Parathyroid adenoma (tissue), 2 donors: ENCODE results near the gene ATXN7L3.

Experiments used
- H2AFZ ChIP-seq: fragments of 300-600 bp; sonication (generic); one replicate; pipeline ENCODE4 v1.7.0; 2017; ENCODE audit warnings: antibody characterized with exemption, mild to moderate bottlenecking
- H3K27ac ChIP-seq: fragments of 300-600 bp; sonication (generic); one replicate; pipeline ENCODE4 v1.7.0; 2017
- H3K27me3 ChIP-seq: fragments of 300-600 bp; sonication (generic); one replicate; pipeline ENCODE4 v1.7.0; 2017; ENCODE audit warnings: low read length; ENCODE audit not compliant: control insufficient read depth, insufficient read depth
- H3K36me3 ChIP-seq: fragments of 300-600 bp; sonication (generic); one replicate; pipeline ENCODE4 v1.7.0; 2017; ENCODE audit warnings: low read length; ENCODE audit not compliant: control insufficient read depth, insufficient read depth
- H3K4me1 ChIP-seq: fragments of 300-600 bp; sonication (generic); one replicate; pipeline ENCODE4 v1.7.0; 2017; ENCODE audit warnings: control low read depth
- H3K4me2 ChIP-seq: fragments of 300-600 bp; sonication (generic); one replicate; pipeline ENCODE4 v1.7.0; 2017; ENCODE audit warnings: low read length
- H3K4me3 ChIP-seq: fragments of 300-600 bp; sonication (generic); one replicate; pipeline ENCODE4 v1.7.0; 2017; ENCODE audit warnings: low read depth, low read length
- H3K79me2 ChIP-seq: fragments of 300-600 bp; sonication (generic); one replicate; pipeline ENCODE4 v1.7.0; 2017; ENCODE audit warnings: control low read depth
- H3K9ac ChIP-seq: fragments of 300-600 bp; sonication (generic); one replicate; pipeline ENCODE4 v1.7.0; 2017; ENCODE audit warnings: mild to moderate bottlenecking
- H3K9me3 ChIP-seq: fragments of 300-600 bp; sonication (generic); one replicate; pipeline ENCODE4 v1.7.0; 2017; ENCODE audit warnings: low read length; ENCODE audit not compliant: control insufficient read depth
- CTCF ChIP-seq: fragments of 300-600 bp; sonication (generic); IDR thresholded peaks from one replicate; pipeline ENCODE4 v1.7.0; 2017; ENCODE audit warnings: antibody characterized with exemption, mild to moderate bottlenecking
- donor health status: primary hyperparathyroidism.

The ATXN7L3 gene

DNA sequence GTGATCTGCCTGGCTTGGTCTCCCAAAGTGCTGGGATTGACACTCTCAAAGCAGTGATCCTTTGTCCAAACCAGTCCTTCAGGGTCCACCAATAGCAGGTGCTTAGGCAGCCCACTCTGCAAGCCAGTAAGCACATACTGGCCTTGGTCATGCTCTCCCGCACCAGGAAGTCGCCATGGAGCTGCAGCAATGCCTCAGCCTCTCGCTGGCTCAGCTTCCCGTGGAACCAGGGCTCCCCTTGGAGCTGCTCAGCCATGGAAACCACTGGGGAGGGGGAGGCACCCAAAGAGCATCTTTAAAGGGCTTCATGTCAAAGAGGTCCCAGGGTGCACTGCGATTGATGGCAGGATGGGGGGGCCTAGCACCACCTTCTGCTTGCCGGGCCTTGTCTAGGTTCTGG is 29.4 kb upstream of the ATXN7L3 start:
- no peak overlapping the region for H3K27ac ChIP-seq
- TF ChIP-seq CTCF, result no peak
- H3K36me3 ChIP-seq, result no peaks in the 10 kb centered on the region

DNA sequence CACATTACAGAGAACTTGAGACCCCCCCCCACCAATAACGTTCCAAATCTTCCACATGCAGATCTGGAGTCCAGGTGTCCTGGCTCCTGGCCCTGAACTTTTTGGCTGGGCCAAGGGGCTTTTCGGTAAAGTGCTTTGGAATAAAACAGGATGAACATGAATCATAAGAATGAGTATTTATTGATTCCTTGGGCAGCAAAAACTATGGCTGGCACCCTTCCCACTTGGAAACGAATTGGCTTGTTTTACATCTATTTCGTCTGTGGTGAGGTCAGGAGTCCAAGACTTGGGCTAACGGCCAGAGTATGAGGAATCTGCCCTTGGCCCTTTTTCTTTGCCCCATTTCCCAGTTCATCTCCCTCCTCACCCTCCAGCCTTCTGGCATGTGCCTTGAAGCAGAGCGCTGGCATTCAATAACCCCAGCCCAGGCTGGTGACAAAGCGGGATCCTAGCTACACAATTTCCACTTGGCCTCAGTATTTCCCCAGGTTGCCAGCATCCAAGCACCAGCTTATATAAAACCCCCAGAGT is 23.9 kb upstream of the ATXN7L3 start:
- Histone ChIP-seq H3K4me2 (no peak overlapping the region), H3K4me1 (peaks cover 12% of the 10 kb centered on the region), H3K9ac (no peak overlapping the region), H3K9me3 (no peaks in the 10 kb centered on the region), H3K36me3 (no peaks in the 10 kb centered on the region), H3K27ac (peak overlapping the region; percentile 94), H2AFZ (no peak overlapping the region), H3K4me3 (no peak overlapping the region), H3K27me3 (no peaks in the 10 kb centered on the region), H3K79me2 (no peaks in the 10 kb centered on the region)
- TF ChIP-seq CTCF, result no peak

More for the DNA sequence above, 29.4 kb upstream of the ATXN7L3 start:
- Histone ChIP-seq H3K27me3 (no peaks in the 10 kb centered on the region), H2AFZ (no peak overlapping the region), H3K79me2 (no peaks in the 10 kb centered on the region), H3K4me1 (no peaks in the 10 kb centered on the region), H3K4me2 (no peak overlapping the region), H3K9me3 (no peaks in the 10 kb centered on the region), H3K4me3 (no peak overlapping the region), H3K9ac (no peak overlapping the region)

DNA sequence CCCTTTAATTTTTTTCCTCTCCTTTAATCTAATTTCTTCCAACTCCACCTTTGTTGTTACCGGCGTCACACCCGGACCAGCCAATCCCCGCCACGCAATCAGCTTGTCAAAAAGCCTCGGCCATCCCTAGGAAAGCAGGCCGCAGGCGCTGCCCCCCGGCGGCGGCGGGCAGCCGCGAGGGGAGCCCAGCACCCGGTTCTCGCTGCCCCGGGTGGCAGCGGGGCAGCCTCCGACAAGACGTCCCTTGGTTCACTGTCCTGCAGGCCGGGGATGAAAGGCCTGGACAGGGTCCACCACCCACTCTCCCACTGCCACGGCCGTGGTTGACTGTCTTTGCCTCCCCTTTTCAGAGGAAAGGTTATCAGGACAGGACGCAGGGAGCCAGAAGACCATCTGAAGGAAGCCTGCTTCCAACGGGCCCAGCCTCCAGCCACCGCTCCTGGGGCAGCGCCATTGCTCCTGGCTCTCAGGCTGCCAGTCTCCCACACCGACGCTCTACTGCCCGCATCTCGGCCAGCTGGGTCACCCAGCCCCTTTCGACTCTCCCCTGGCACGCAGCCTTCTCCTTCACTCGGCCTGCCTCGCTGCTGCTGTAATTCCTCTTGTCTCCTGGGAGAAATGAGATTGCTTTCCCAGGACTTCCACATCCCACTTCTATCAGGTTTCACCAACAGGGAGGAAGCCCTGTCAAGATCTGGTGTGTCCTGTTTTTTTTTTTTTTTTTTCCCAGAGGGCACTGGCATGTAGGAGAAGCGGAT is 22.6 kb upstream of the ATXN7L3 start:
- Histone ChIP-seq H2AFZ (peak overlapping the region; percentile 82), H3K36me3 (no peaks in the 10 kb centered on the region), H3K9ac (no peak overlapping the region), H3K4me3 (peak overlapping the region; percentile 96), H3K79me2 (peaks cover 8% of the 10 kb centered on the region), H3K4me1 (peaks cover 21% of the 10 kb centered on the region), H3K4me2 (peak overlapping the region; percentile 100), H3K27ac (peak overlapping the region; percentile 94), H3K27me3 (no peaks in the 10 kb centered on the region), H3K9me3 (no peaks in the 10 kb centered on the region)
- TF ChIP-seq CTCF, result peak; percentile 33

- Histone ChIP-seq H3K4me2 (peak overlapping the region; percentile 100), H3K4me1 (peaks cover 22% of the 10 kb centered on the region), H3K79me2 (peaks cover 11% of the 10 kb centered on the region), H3K27me3 (no peaks in the 10 kb centered on the region), H3K9me3 (no peaks in the 10 kb centered on the region), H3K27ac (peak overlapping the region; percentile 94), H3K4me3 (peak overlapping the region; percentile 96), H3K36me3 (no peaks in the 10 kb centered on the region), H3K9ac (no peak overlapping the region), H2AFZ (peak overlapping the region; percentile 82)
- TF ChIP-seq CTCF, result no peak
These were observed 22.1 kb upstream of the ATXN7L3 start for GRCh38 chr17:44221862-44222111.
